Measurements from ENCODE around the gene BTBD9.

The BTBD9 gene

GRCh38 chr6:38554700-38555413 is 84.9 kb downstream of the BTBD9 start:
- FAIRE-seq = no peak
- TF ChIP-seq CTCF (IDR thresholded peaks at IDR 0.05; ENCODE audit: insufficient read depth, missing control alignments) = no peak

GRCh38 chr6:38554014-38554413 is 85.7 kb downstream of the BTBD9 start:
- FAIRE-seq = peak; percentile 41
- no peak for TF ChIP-seq CTCF (IDR thresholded peaks at IDR 0.05; ENCODE audit: insufficient read depth, missing control alignments)
- DNase-seq (ENCODE audit: insufficient read length, low spot score) = no peak

More at GRCh38 chr6:38554700-38555413, 84.9 kb downstream of the BTBD9 start:
- no peak for DNase-seq (ENCODE audit: insufficient read length, low spot score)

GRCh38 chr6:38552121-38552520 is 87.6 kb downstream of the BTBD9 start:
- no peak for DNase-seq (ENCODE audit: insufficient read length, low spot score)
- no peak for TF ChIP-seq CTCF (IDR thresholded peaks at IDR 0.05; ENCODE audit: insufficient read depth, missing control alignments)
- no peak for FAIRE-seq

GRCh38 chr6:38549795-38550194 is 89.9 kb downstream of the BTBD9 start:
- TF ChIP-seq CTCF (IDR thresholded peaks at IDR 0.05; ENCODE audit: insufficient read depth, missing control alignments) = no peak
- no peak for FAIRE-seq
- DNase-seq (ENCODE audit: insufficient read length, low spot score) = no peak

- no peak for FAIRE-seq
- TF ChIP-seq CTCF (IDR thresholded peaks at IDR 0.05; ENCODE audit: insufficient read depth, missing control alignments) = no peak
- DNase-seq (ENCODE audit: insufficient read length, low spot score) = no peak
Measured at GRCh38 chr6:38549180-38549579, 90.5 kb downstream of the BTBD9 start.

GRCh38 chr6:38543022-38543421 is 96.7 kb downstream of the BTBD9 start:
- FAIRE-seq = no peak
- no peak for DNase-seq (ENCODE audit: insufficient read length, low spot score)

More at GRCh38 chr6:38543022-38543421, 96.7 kb downstream of the BTBD9 start:
- no peak for TF ChIP-seq CTCF (IDR thresholded peaks at IDR 0.05; ENCODE audit: insufficient read depth, missing control alignments)
